AG04449 (cell line): Measurements from ENCODE around the gene PRODH.

Experiments used
- CTCF ChIA-PET: fragments of 350-600 bp; formaldehyde crosslinking; extraction: SDS; loops from one replicate; lab custom pipeline; 2021; ENCODE audit warnings: antibody characterized with exemption; lab: Yijun Ruan, JAX
- POLR2A ChIA-PET: fragments of 400-600, 350-600 bp; formaldehyde crosslinking; extraction: SDS; loops from one replicate; lab custom pipeline; 2020; ENCODE audit warnings: antibody characterized with exemption, inconsistent platforms; lab: Yijun Ruan, JAX
- DNase-seq: peaks from one replicate; pipeline ENCODE4 v3.0.0-alpha.2; 2010; ENCODE audit warnings: low read depth, low spot score
- H3K4me3 ChIP-seq: 2 replicates; pipeline ENCODE4 v1.5.1; 2011; ENCODE audit warnings: low read depth, mild to moderate bottlenecking, control low read depth, low read length
- CTCF ChIP-seq: IDR thresholded peaks from one replicate; pipeline ENCODE4 v1.5.1; 2011; ENCODE audit warnings: mild to moderate bottlenecking, moderate library complexity, low read length, control low read depth, inconsistent platforms; ENCODE audit not compliant: insufficient read depth; ENCODE audit errors: missing control alignments

The PRODH gene

GRCh38 chr22:18935889-18936529 lies at the start of gene PRODH:
Gene PRODH (minus strand): TSS chr22:18936293. CDS start chr22:18936287, 6 bp downstream.
- no peak for DNase-seq
- ChIA-PET CTCF (no interaction called here), POLR2A (no interaction called here)
- no peak for TF ChIP-seq CTCF
- no peak within 1 kb of the TSS for H3K4me3 ChIP-seq

DNA sequence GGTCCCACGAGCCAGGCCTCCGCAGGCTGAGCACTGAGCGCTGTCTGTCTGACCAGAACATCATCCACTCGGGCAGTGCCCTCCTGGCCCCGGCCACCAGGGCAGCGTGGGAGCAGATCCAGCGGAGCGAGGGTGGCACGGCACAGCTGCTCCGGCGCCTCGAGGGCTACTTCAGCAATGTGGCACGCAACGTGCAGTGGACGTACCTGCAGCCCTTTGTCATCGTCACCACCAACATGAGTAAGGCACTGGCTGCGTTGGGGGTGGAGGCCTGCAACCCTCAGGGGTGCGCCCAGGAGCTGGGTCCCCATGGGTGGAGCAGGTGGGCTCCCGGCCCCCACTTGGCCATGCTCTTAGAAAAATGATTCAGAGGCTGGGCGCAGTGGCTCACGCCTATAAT lies 49.7 kb upstream of the PRODH start:
- no peak for DNase-seq
- ChIA-PET CTCF (no interaction called here), POLR2A (no interaction called here)
- no peak for TF ChIP-seq CTCF
- no peak overlapping the region for H3K4me3 ChIP-seq

DNA sequence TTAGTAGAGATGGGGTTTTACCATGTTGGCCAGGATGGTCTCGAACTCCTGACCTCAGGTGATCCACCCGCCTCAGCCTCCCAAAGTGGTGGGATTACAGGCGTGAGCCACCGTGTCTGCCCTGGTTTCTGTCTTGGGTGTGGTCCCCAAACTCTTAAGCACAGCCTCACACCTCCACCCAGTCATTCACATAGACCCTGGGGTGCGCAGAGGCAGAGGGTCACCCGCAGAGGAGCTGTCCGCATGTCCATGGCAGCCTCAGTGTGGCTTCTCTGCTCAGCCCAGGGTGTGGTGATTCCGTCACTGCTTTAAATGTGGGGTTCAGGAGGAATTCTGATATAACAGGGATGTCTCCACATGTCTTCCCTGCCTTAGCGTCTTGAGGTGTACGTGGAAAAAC lies 48.5 kb upstream of the PRODH start:
- no peak for TF ChIP-seq CTCF
- CTCF ChIA-PET = interaction anchor here (0.9 kb wide), 1 partner anchor 12 kb away, joined by 3 read pairs; no protein-coding TSS in a partner anchor
- POLR2A ChIA-PET = no interaction called here
- no peak for DNase-seq
- H3K4me3 ChIP-seq = no peak overlapping the region

- H3K4me3 ChIP-seq = no peak overlapping the region
- ChIA-PET POLR2A (no interaction called here), CTCF (no interaction called here)
- no peak for TF ChIP-seq CTCF
- no peak for DNase-seq
Measured at GRCh38 chr22:18983120-18983651, 47.1 kb upstream of the PRODH start.

GRCh38 chr22:18980829-18981228 lies 44.7 kb upstream of the PRODH start:
- ChIA-PET POLR2A (no interaction called here), CTCF (no interaction called here)
- DNase-seq = no peak
- no peak overlapping the region for H3K4me3 ChIP-seq
- no peak for TF ChIP-seq CTCF

DNA sequence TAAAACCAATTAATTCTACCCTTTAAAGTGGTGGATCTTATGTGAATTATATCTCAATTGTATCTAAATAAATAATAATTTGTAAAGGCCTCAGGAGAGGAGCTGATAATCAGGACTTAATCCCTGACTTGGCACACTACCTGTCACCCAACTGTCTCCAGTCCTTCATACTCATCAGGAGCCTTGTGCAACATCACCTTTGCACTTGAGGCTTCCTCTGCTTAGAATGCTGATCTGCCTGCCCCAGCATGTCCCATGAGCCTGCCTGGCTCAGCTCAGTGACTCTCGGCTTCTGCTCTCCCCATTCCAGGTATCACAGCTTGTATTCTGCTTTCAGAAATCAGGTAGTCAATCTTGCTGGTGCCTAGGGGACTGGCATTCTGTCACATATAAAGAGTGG lies 43.9 kb upstream of the PRODH start:
- H3K4me3 ChIP-seq = no peak overlapping the region
- no peak for DNase-seq
- no peak for TF ChIP-seq CTCF
- POLR2A ChIA-PET = no interaction called here
- CTCF ChIA-PET = no interaction called here
